Ascending aorta (tissue), 2 donors: Measurements from ENCODE around the gene GSTP1. TPM values are rescaled to one million over a fixed set of nuclear protein-coding genes. Genes with fewer than 3 reads are reported as not detected.
"Not testable (repeated sequence)": the region's sequence is repeated elsewhere in the genome, so short reads cannot be mapped to it uniquely, and the experiment has no call there.

ENCODE experiments used
- DNase-seq, 2 donors: peaks; one replicate each; pipeline ENCODE4 v3.0.0-alpha.2; 2019; ENCODE audit warnings: low spot score in 2 of 2
- H3K27ac ChIP-seq, 2 donors: fragments of 200-600 bp; sonication (generic); one replicate each; pipeline ENCODE4 v1.5.1; 2016 to 2017; ENCODE audit warnings: mild to moderate bottlenecking in 1 of 2
- H3K27me3 ChIP-seq: fragments of 200-600 bp; sonication (generic); one replicate; pipeline ENCODE4 v1.5.1; 2017
- H3K36me3 ChIP-seq, 2 donors: fragments of 200-600 bp; sonication (generic); one replicate each; pipeline ENCODE4 v1.5.1; 2016
- H3K4me1 ChIP-seq, 2 donors: fragments of 200-600 bp; sonication (generic); one replicate each; pipeline ENCODE4 v1.5.1; 2016 to 2017; ENCODE audit warnings: mild to moderate bottlenecking in 1 of 2
- H3K4me3 ChIP-seq, 2 donors: fragments of 200-600 bp; sonication (generic); one replicate each; pipeline ENCODE4 v1.5.1; 2016 to 2017; ENCODE audit warnings: mild to moderate bottlenecking in 1 of 2
- H3K9me3 ChIP-seq, 2 donors: fragments of 200-600 bp; sonication (generic); one replicate each; pipeline ENCODE4 v1.5.1; 2016
- CTCF ChIP-seq, 3 experiments: fragments of 200-600 bp in 2 of 3; fragments of 450-650 bp in 1 of 3; sonication (generic) in 2 of 3; IDR thresholded peaks; one replicate each; pipeline ENCODE4 v1.5.1; 2016 to 2019; ENCODE audit warnings: antibody characterized with exemption in 3 of 3, mild to moderate bottlenecking in 1 of 3, moderate library complexity in 1 of 3
- intact Hi-C: fragments of 100-400 bp; cut with DNase I; formaldehyde crosslinking; loops from one replicate; pipeline ENCODE4 v1.15.1; 2023
- total RNA-seq: library from RNA; depleted of rRNA; stranded (reverse); fragments of >200 nt; gene quantifications from one replicate; pipeline ENCODE4 v1.1.0, GENCODE V29; 2016

GSTP1 gene
- total RNA-seq, 1 donor from 2014 or later, result 1,335 TPM

DNA sequence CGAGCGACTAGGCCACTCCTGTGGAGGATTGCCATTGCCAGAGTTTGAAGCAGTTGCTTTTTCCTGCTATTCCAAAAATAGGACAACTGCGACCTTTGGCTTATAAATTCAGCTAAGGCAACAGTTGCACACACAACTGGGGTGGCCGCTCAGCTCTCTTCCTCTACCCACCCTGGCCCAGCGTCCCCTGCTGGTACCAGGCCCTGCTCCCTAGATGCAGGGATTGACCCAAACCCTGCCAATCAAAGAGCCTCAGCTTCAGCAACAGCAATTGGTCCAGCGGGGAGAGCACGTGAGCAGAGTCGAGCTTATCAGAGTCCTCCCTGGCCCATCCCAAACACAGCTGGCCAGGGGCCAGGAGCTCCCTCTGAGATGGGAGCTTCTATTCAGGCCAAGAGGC, 38.3 kb upstream of the GSTP1 start:
- no peak for DNase-seq
- no peak for TF ChIP-seq CTCF (IDR thresholded peaks at IDR 0.05)
- H3K36me3 ChIP-seq, result no peaks in the 10 kb centered on the region
- H3K9me3 ChIP-seq, result no peaks in the 10 kb centered on the region
- H3K27me3 ChIP-seq, result no peaks in the 10 kb centered on the region
- intact Hi-C loops, result no loop called here
- H3K4me1 ChIP-seq, result no peaks in the 10 kb centered on the region
- H3K4me3 ChIP-seq, result no peak overlapping the region
- H3K27ac ChIP-seq, result no peak overlapping the region

- DNase-seq, H3K9me3 ChIP-seq, H3K4me3 ChIP-seq, H3K27me3 ChIP-seq, H3K4me1 ChIP-seq, H3K27ac ChIP-seq, intact Hi-C loops, H3K36me3 ChIP-seq: not testable (repeated sequence)
Measured at GRCh38 chr11:67548112-67548511, 35.5 kb upstream of the GSTP1 start.

DNA sequence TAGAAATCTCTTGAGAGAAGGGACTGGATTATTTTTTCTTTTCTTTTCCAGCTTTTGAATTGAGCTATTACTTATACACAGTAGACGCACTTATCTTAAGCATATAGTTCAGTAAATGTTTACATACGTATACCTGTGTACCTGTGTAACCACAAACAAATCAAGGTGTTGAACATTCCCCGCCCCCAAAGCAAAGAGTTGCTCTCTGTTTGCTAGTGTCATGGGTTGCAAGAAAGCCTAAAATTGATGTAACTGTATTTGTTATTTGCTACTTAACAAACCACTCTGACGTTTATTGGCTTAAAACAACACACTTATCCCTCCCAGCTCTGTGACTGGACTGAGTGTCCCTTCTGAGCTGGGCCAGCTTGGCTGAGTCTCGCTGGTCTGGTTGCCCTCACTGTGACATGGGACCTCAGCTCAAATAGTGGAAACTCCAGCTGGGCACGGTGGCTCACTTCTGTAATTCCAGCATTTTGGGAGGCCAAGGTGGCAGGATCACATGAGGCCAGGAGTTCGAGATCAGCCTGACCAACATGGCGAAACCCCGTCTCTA, 35.0 kb upstream of the GSTP1 start:
- Histone ChIP-seq H3K36me3 (no peaks in the 10 kb centered on the region), H3K9me3 (no peaks in the 10 kb centered on the region), H3K4me3 (no peak overlapping the region), H3K27ac (no peak overlapping the region), H3K27me3 (no peaks in the 10 kb centered on the region), H3K4me1 (no peaks in the 10 kb centered on the region)
- DNase-seq, result no peak
- no peak for TF ChIP-seq CTCF (IDR thresholded peaks at IDR 0.05)
- intact Hi-C loops, result no loop called here

DNA sequence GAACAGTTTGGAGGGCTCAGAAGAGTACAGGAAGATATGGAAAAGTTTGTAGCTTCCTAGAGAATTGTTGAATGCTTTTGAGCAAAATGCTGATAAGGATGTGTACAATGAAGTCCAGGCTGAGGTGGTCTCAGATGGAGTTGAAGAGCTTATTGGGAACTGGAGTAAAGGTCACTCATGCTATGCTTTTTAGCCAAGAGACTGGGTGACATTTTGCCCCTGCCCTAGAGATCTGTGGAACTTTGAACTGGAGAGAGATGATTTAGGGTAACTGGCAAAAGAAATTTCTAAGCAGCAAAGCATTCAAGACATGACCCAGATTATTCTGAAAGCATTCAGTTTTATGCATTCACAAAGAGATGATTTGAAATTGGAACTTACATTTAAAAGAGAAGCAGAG, 32.5 kb upstream of the GSTP1 start:
- Histone ChIP-seq H3K4me3 (no peak overlapping the region), H3K9me3 (no peaks in the 10 kb centered on the region), H3K27me3 (no peaks in the 10 kb centered on the region), H3K4me1 (no peaks in the 10 kb centered on the region), H3K36me3 (no peaks in the 10 kb centered on the region), H3K27ac (no peak overlapping the region)
- DNase-seq, result no peak
- intact Hi-C loops, result no loop called here
- no peak for TF ChIP-seq CTCF (IDR thresholded peaks at IDR 0.05)

DNA sequence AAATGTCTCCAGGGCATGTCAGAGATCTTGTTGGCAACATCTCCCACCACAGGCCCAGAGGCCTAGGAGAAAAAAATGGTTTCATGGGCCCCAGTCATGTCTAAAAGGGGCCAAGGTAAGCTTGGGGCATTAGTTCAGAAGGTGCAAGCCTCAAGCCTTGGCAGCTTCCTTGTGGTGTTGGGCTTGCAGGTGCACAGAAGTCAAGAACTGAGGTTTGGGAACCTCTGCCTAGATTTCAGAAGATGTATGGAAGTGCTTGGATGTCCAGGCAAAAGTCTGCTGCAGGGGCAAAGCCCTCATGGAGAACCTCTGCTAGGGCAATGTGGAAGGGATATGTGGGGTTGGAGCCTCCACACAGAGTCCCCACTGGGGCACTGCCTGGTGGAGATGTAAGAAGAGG, 31.9 kb upstream of the GSTP1 start:
- H3K4me3 ChIP-seq, DNase-seq, intact Hi-C loops, H3K27me3 ChIP-seq, H3K36me3 ChIP-seq, H3K4me1 ChIP-seq, H3K9me3 ChIP-seq, H3K27ac ChIP-seq: not testable (repeated sequence)

DNA sequence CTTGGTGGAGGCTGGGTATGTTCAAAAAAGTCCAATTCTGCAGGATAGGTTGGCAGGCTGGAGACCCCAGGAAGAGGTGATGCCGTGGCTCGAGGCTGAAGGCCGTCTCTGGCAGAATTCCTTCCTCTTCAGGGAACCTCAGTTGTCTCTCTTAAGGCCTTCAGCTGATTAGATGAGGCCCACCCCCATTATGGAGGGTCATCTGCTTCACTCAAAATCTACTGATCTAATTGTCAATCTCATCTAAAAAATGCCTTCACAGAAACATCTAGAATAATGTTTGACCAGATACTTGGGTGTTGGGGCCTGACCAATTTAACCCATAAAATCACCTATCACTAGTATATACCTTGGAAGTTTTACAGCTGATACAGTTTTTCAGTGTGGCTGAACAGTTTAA, 27.4 kb upstream of the GSTP1 start:
- no peak overlapping the region for H3K27ac ChIP-seq
- no peaks in the 10 kb centered on the region for H3K9me3 ChIP-seq
- peaks cover 0 to 17% of the 10 kb centered on the region in 2 donors for H3K4me1 ChIP-seq
- H3K4me3 ChIP-seq, result no peak overlapping the region
- H3K36me3 ChIP-seq, result no peaks in the 10 kb centered on the region
- DNase-seq, result no peak
- TF ChIP-seq CTCF (IDR thresholded peaks at IDR 0.05), result no peak
- H3K27me3 ChIP-seq, result no peaks in the 10 kb centered on the region
- intact Hi-C loops, result no loop called here
